ENCODE measurements around the gene RHBDL1.

RHBDL1 gene

DNA sequence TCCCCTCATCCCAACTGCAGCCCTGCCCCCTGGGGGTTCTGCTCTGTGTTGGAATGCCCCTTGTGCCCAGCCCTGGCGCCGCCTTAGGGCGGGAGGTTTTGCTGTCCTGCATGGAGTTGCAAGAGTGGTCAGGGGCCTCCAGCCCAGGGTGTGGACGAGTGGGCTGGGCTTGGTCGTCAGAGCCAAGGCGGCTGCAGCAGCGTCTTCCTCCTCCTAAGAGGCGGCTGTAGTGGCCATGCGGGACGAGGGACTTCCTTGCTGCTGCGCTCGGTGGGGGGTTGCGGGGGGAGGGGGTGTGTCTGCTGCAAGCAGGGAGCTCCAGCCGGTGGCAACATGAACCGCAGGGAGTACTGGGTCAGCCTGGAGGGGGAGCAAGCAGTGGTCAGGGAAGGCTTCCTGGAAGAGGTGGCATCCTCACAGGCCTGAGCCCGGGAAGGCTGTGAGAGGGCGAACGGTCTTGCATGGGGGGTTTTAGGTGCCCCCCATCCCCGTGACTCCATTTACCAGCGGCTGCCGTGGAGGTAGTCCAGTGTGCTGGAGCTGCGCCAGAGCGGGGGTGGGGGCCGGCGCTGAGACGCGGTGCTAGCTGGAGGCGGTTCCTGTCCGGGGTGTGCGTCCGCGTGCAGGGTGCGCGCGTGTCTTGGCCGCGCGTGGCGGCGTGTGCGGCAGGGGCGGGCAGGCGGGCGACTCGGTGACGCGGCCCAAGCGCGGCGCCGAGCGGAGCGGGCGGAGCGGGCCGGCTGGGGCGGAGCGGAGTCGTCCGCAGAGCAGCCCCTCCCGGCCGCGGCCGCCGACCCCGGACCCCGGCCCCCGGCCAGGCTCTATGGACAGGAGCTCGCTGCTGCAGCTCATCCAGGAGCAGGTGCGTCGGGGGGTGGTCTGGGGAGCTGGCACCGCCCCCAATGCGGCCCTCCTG, at the start of gene RHBDL1:
Gene RHBDL1 (plus strand): TSS at position 704 of the 916 bp plus-strand sequence. CDS start 120 bp downstream, at position 824.
- Histone ChIP-seq H3K9ac (no peak within 1 kb of the TSS), H3K4me2 (ENCODE audit: low read length) (peak within 1 kb of the TSS; percentile 77), H3K27ac (no peak within 1 kb of the TSS), H3K79me2 (no peaks in the 10 kb centered on the region), H3K4me1 (no peaks in the 10 kb centered on the region), H3K4me3 (ENCODE audit: low read depth, low read length) (peak within 1 kb of the TSS; percentile 40), H3K36me3 (ENCODE audit: control insufficient read depth, insufficient read depth, low read length) (no peaks in the 10 kb centered on the region), H3K9me3 (ENCODE audit: control insufficient read depth, low read length) (no peaks in the 10 kb centered on the region), H3K27me3 (ENCODE audit: control insufficient read depth, insufficient read depth, low read length) (no peaks in the 10 kb centered on the region), H2AFZ (peak within 1 kb of the TSS; percentile 63)
- no peak for TF ChIP-seq CTCF (IDR thresholded peaks at IDR 0.05)

DNA sequence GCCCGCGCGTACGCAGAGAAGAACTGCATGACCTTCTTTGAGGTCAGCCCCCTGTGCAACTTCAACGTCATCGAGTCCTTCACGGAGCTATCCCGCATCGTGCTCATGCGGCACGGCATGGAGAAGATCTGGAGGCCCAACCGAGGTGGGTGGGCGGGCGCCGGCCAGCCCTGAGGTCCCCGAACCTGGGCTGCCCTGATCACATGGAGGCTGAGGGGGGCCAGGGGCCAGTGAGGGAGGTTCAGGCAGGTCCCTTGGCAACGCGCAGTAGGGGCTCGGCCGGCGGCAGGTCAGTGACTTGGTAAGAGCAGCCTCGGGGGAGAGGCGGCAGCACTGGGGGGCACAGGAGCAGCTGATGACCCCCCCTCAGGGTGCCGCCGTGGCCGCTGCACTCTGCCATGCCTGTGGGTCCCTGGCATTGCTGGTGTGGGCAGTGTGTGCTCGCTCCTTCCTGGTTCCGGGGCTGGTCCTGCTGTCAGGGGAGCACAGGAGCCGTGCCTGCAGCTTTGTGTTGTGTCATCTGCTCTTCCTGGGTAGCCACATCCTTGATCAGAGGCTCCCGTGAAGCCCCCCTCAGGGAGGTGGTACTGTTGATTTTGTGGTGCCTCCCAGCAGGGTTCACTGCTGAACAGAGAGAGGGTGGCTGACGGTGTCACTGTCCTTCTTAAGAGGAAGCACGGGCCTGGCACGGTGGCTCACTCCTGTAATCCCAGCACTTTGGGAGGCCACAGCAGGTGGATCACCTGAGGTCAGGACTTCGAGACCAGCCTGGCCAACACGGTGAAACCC, 49.3 kb upstream of the RHBDL1 start:
- Histone ChIP-seq H2AFZ (no peak overlapping the region), H3K9ac (no peak overlapping the region), H3K4me1 (peaks cover 7% of the 10 kb centered on the region), H3K36me3 (ENCODE audit: control insufficient read depth, insufficient read depth, low read length) (no peaks in the 10 kb centered on the region), H3K9me3 (ENCODE audit: control insufficient read depth, low read length) (no peaks in the 10 kb centered on the region), H3K4me2 (ENCODE audit: low read length) (no peak overlapping the region), H3K4me3 (ENCODE audit: low read depth, low read length) (no peak overlapping the region), H3K79me2 (no peaks in the 10 kb centered on the region), H3K27me3 (ENCODE audit: control insufficient read depth, insufficient read depth, low read length) (no peaks in the 10 kb centered on the region), H3K27ac (no peak overlapping the region)
- no peak for TF ChIP-seq CTCF (IDR thresholded peaks at IDR 0.05)

DNA sequence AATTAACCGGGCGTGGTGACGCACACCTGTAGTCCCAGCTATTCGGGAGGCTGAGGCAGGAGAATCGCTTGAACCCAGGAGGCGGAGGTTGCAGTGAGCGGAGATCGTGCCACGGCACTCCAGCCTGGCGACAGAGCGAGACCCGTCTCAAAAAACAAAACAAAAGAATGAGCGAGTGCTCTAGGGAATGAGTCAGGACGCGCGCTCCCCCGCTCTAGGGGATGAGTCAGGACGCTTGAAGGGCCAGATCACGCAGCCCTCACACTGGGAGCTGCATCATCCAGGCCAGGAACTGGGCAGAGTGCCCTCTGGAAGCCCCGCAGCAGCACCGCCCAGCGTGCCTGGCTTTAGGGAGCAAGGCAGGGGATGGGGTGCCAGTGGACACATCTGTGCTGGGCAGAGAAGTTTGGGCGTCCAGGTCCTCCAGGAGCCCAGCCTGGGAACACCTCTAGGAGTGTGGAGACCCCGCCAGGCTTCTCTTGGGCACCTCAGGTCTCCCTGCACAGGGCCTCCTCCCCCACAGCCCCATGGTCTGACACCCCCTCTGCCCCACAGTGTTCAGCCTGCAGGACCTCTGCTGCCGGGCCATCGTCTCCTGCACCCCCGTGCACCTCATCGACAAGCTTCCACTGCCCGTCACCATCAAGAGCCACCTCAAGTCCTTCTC, 48.6 kb upstream of the RHBDL1 start:
- Histone ChIP-seq H3K36me3 (ENCODE audit: control insufficient read depth, insufficient read depth, low read length) (no peaks in the 10 kb centered on the region), H3K4me3 (ENCODE audit: low read depth, low read length) (no peak overlapping the region), H3K27me3 (ENCODE audit: control insufficient read depth, insufficient read depth, low read length) (no peaks in the 10 kb centered on the region), H3K79me2 (no peaks in the 10 kb centered on the region), H3K9ac (no peak overlapping the region), H3K4me2 (ENCODE audit: low read length) (no peak overlapping the region), H3K4me1 (peaks cover 2% of the 10 kb centered on the region), H3K27ac (no peak overlapping the region), H2AFZ (no peak overlapping the region), H3K9me3 (ENCODE audit: control insufficient read depth, low read length) (no peaks in the 10 kb centered on the region)
- no peak for TF ChIP-seq CTCF (IDR thresholded peaks at IDR 0.05)

DNA sequence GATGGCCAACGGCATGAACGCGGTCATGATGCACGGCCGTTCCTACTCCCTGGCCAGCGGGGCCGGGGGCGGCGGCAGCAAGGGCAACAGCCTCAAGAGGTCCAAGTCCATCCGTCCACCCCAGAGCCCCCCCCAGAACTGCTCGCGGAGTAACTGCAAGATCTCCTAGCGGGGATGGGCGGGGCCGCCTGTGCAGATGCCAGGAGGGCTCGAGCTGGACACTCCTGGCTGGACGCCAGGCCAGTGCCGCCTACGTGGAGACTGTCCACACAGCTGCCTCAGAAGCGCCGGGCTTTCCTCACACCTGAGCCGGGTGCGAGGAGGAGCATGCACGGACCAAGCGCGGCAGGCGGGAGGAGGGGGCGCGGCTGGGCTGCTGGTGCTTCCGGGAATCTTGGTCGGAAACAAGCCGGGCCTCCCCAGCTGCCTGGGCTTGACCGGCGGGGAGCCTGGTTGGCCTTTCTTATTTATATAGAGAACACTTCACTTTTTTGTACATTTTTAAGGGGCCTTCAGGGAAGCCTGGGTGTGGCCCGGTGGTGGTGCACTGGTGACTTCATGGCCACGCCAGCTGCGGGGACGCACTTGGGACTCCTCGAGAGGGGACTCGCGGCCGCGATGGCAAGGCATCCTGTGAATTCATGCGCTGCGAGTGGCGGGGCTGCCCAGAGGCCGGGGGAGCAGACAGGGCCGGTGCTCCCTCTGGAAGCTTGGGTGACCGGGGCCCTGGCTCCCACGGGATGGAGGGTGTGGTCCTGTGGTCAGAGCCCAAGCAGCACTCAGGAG, 47.8 kb upstream of the RHBDL1 start:
- no peak overlapping the region for H3K27ac ChIP-seq
- TF ChIP-seq CTCF (IDR thresholded peaks at IDR 0.05) = no peak
- H3K9me3 ChIP-seq (ENCODE audit: control insufficient read depth, low read length) = no peaks in the 10 kb centered on the region

More for the DNA sequence above, 47.8 kb upstream of the RHBDL1 start:
- Histone ChIP-seq H3K36me3 (ENCODE audit: control insufficient read depth, insufficient read depth, low read length) (no peaks in the 10 kb centered on the region), H3K4me3 (ENCODE audit: low read depth, low read length) (no peak overlapping the region), H3K4me1 (no peaks in the 10 kb centered on the region), H3K79me2 (no peaks in the 10 kb centered on the region), H3K27me3 (ENCODE audit: control insufficient read depth, insufficient read depth, low read length) (no peaks in the 10 kb centered on the region), H3K9ac (no peak overlapping the region), H2AFZ (no peak overlapping the region), H3K4me2 (ENCODE audit: low read length) (no peak overlapping the region)
